GM23248 (cell line): Measurements from ENCODE around the gene MLF2. TPM values are rescaled to one million over a fixed set of nuclear protein-coding genes. Genes with fewer than 3 reads are reported as not detected.

Source experiments
- DNase-seq: peaks from one replicate; pipeline ENCODE4 v3.0.0-alpha.2; 2015
- H2AFZ ChIP-seq: fragments of 200-600 bp; sonication (generic); 2 replicates; pipeline ENCODE4 v1.6.1; 2016; ENCODE audit warnings: antibody characterized with exemption
- H3F3A ChIP-seq: fragments of 200-600 bp; sonication (generic); 2 replicates; pipeline ENCODE4 v1.6.1; 2016; ENCODE audit warnings: mild to moderate bottlenecking, antibody characterized with exemption, mixed run types; ENCODE audit not compliant: insufficient read depth
- H3K27ac ChIP-seq: fragments of 200-600 bp; sonication (generic); 2 replicates; pipeline ENCODE4 v1.5.1; 2016; ENCODE audit warnings: mild to moderate bottlenecking
- H3K27me3 ChIP-seq: fragments of 200-600 bp; sonication (generic); replicated peaks from 2 replicates; pipeline ENCODE4 v1.6.1; 2016; ENCODE audit warnings: mild to moderate bottlenecking; ENCODE audit not compliant: insufficient read depth
- H3K36me3 ChIP-seq: fragments of 200-600 bp; sonication (generic); 2 replicates; pipeline ENCODE4 v1.6.1; 2016; ENCODE audit warnings: low read depth, mild to moderate bottlenecking
- H3K4me1 ChIP-seq: fragments of 200-600 bp; sonication (generic); 2 replicates; pipeline ENCODE4 v1.6.1; 2016; ENCODE audit warnings: mild to moderate bottlenecking; ENCODE audit not compliant: insufficient read depth
- H3K4me2 ChIP-seq: fragments of 200-600 bp; sonication (generic); one replicate; pipeline ENCODE4 v1.6.1; 2016; ENCODE audit warnings: mild to moderate bottlenecking; ENCODE audit not compliant: unreplicated experiment
- H3K4me3 ChIP-seq: fragments of 200-600 bp; sonication (generic); 2 replicates; pipeline ENCODE4 v1.5.1; 2016; ENCODE audit warnings: mild to moderate bottlenecking
- H3K79me2 ChIP-seq: fragments of 200-600 bp; sonication (generic); 2 replicates; pipeline ENCODE4 v1.6.1; 2016; ENCODE audit warnings: mild to moderate bottlenecking; ENCODE audit not compliant: insufficient read depth
- H3K9ac ChIP-seq: fragments of 200-600 bp; sonication (generic); 2 replicates; pipeline ENCODE4 v1.6.1; 2016; ENCODE audit warnings: mild to moderate bottlenecking
- H3K9me2 ChIP-seq: fragments of 200-600 bp; sonication (generic); 2 replicates; pipeline ENCODE4 v1.6.1; 2016; ENCODE audit warnings: mixed run types, mild to moderate bottlenecking, moderate library complexity; ENCODE audit not compliant: insufficient read depth
- H3K9me3 ChIP-seq: fragments of 200-600 bp; sonication (generic); one replicate; pipeline ENCODE4 v1.6.1; 2017; ENCODE audit warnings: low read depth
- H4K20me1 ChIP-seq: fragments of 200-600 bp; sonication (generic); 2 replicates; pipeline ENCODE4 v1.6.0; 2016; ENCODE audit not compliant: insufficient read depth
- EZH2 ChIP-seq: fragments of 200-600 bp; sonication (generic); IDR thresholded peaks from 2 replicates; pipeline ENCODE4 v1.6.1; 2018; ENCODE audit warnings: antibody characterized with exemption, mild to moderate bottlenecking; ENCODE audit not compliant: insufficient read depth, poor library complexity, severe bottlenecking
- EZH2phosphoT487 ChIP-seq: fragments of 200-600 bp; sonication (generic); IDR thresholded peaks from 2 replicates; pipeline ENCODE4 v1.6.1; 2018; ENCODE audit warnings: antibody characterized with exemption, moderate library complexity, mild to moderate bottlenecking, low read depth; ENCODE audit not compliant: insufficient read depth
- WGBS, 2 experiments: methylation state at CpG; one replicate each; pipeline ENCODE4 v1.1.6; 2015 to 2017; ENCODE audit warnings: low lambda C conversion rate in 2 of 2, low coverage in 1 of 2; ENCODE audit errors: missing lambda C conversion rate in 2 of 2; 5-methylcytosine and 5-hydroxymethylcytosine counted together
- in situ Hi-C: fragments of 300-500 bp; cut with MboI; formaldehyde crosslinking; loops from 2 replicates; pipeline ENCODE4 v1.15.0; 2020
- polyA plus RNA-seq: library from polyadenylated mRNA; unstranded; fragments of >200 nt; fragmentation: Nextera tagmentation; extraction: Ambion mirVana; gene quantifications from 2 replicates; pipeline ENCODE4 v1.2.1, GENCODE V29; 2016
- total RNA-seq: library from RNA; depleted of rRNA; stranded (reverse); fragments of >200 nt; shearing (Covaris generic); gene quantifications from 2 replicates; pipeline ENCODE4 v1.2.3, GENCODE V29; 2014

MLF2 gene
- total and polyA plus RNA-seq, 2 experiments from 2014 or later: 313 to 386 TPM

GRCh38 chr12:6775185-6776174 lies 22.5 kb upstream of the MLF2 start:
- H3K9ac ChIP-seq: no peak overlapping the region
- H3F3A ChIP-seq: peaks cover 18% of the 10 kb centered on the region
- peaks cover 7% of the 10 kb centered on the region; the same call in 1 of the 2 replicates for H3K36me3 ChIP-seq
- TF ChIP-seq EZH2phosphoT487 (no peak), EZH2 (no peak)
- H2AFZ ChIP-seq: no peak overlapping the region
- in situ Hi-C loops: no loop called here
- 91 to 95% methylated on average over 16 of the region's 16 CpGs for WGBS, 2 experiments
- no peak overlapping the region for H3K4me3 ChIP-seq
- no peaks in the 10 kb centered on the region for H3K27me3 ChIP-seq
- H3K9me2 ChIP-seq: no peaks in the 10 kb centered on the region
- H4K20me1 ChIP-seq: no peaks in the 10 kb centered on the region
- no peaks in the 10 kb centered on the region for H3K9me3 ChIP-seq
- H3K4me2 ChIP-seq: no peak overlapping the region
- DNase-seq: no peak
- H3K27ac ChIP-seq: no peak overlapping the region
- H3K4me1 ChIP-seq: peaks cover 6% of the 10 kb centered on the region
- no peaks in the 10 kb centered on the region for H3K79me2 ChIP-seq

DNA sequence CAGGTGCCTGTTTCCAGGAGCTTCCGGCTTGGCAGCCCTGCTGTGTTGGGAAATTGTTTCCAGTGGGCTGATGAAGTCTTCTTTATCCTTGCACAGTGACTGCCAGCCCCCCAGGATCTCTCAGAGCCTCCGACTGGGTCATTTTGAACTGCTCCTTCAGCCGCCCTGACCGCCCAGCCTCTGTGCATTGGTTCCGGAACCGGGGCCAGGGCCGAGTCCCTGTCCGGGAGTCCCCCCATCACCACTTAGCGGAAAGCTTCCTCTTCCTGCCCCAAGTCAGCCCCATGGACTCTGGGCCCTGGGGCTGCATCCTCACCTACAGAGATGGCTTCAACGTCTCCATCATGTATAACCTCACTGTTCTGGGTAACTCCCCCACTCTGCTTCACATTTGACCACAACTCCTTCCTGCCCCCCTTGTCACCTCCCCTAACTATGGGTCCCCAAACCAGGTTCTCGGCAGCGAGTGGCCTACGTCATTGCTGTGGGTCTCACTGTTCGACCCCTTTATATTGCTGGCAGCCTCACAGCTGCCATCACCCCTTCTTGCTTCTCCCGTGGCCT lies 21.6 kb upstream of the MLF2 start:
- no peaks in the 10 kb centered on the region for H3K9me3 ChIP-seq
- peaks cover 18% of the 10 kb centered on the region for H3F3A ChIP-seq
- no peaks in the 10 kb centered on the region for H3K27me3 ChIP-seq
- WGBS, 2 experiments: 92% methylated on average over 15 of the region's 15 CpGs
- peaks cover 7% of the 10 kb centered on the region; the same call in 1 of the 2 replicates for H3K36me3 ChIP-seq
- in situ Hi-C loops: no loop called here
- no peaks in the 10 kb centered on the region for H3K9me2 ChIP-seq
- DNase-seq: no peak
- H4K20me1 ChIP-seq: 0 out of 2 replicates have a peak, but pooled peaks cover 5% of the 10 kb centered on the region
- H3K4me1 ChIP-seq: peaks cover 6% of the 10 kb centered on the region
- H3K79me2 ChIP-seq: peaks cover 6% of the 10 kb centered on the region
- no peak overlapping the region for H3K4me3 ChIP-seq
- H3K9ac ChIP-seq: no peak overlapping the region
- no peak overlapping the region for H3K27ac ChIP-seq
- H2AFZ ChIP-seq: no peak overlapping the region
- no peak overlapping the region for H3K4me2 ChIP-seq
- TF ChIP-seq EZH2 (no peak), EZH2phosphoT487 (no peak)

DNA sequence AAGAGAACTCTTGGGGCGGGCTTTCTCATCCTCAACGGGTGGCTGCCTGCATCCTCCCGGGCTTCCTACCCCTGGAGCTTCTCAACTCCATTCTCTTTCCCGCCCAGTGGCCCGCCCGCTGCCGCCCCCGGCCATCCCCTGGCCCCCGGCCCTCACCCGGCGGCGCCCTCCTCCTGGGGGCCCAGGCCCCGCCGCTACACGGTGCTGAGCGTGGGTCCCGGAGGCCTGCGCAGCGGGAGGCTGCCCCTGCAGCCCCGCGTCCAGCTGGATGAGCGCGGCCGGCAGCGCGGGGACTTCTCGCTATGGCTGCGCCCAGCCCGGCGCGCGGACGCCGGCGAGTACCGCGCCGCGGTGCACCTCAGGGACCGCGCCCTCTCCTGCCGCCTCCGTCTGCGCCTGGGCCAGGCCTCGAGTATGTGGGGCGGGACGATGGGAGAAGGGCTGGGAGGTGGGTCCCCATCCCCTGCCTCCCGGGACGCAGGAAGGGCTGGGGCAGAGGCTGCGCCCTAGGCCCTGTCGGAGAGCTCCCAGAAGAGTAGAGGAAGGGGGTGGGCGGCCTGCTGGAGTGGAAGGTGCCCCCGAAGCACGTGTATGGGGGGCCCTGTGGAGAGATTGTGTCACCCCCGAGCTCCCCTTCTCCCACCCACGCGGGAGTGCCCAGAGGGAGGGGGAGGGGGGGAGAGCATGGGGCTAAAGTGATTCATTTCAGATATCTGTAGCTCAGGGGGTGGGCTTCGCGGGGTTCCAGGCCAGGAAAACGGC lies 20.8 kb upstream of the MLF2 start:
- no peak overlapping the region for H3K4me2 ChIP-seq
- H2AFZ ChIP-seq: no peak overlapping the region
- H3F3A ChIP-seq: peaks cover 18% of the 10 kb centered on the region
- H3K4me3 ChIP-seq: no peak overlapping the region
- no peak overlapping the region for H3K27ac ChIP-seq
- peaks cover 9% of the 10 kb centered on the region; the same call in 1 of the 2 replicates for H4K20me1 ChIP-seq
- TF ChIP-seq EZH2 (no peak), EZH2phosphoT487 (no peak)
- H3K4me1 ChIP-seq: peaks cover 9% of the 10 kb centered on the region
- DNase-seq: no peak
- WGBS, 2 experiments: 74 to 84% methylated on average over 25 to 59 of the region's 60 CpGs
- no peaks in the 10 kb centered on the region for H3K9me2 ChIP-seq
- peaks cover 7% of the 10 kb centered on the region; the same call in 1 of the 2 replicates for H3K36me3 ChIP-seq
- H3K79me2 ChIP-seq: peaks cover 14% of the 10 kb centered on the region
- in situ Hi-C loops: no loop called here
- H3K27me3 ChIP-seq: no peaks in the 10 kb centered on the region
- no peaks in the 10 kb centered on the region for H3K9me3 ChIP-seq
- H3K9ac ChIP-seq: no peak overlapping the region
